ENCODE data around the gene EPAS1. TPM values are rescaled to one million over a fixed set of nuclear protein-coding genes. Genes with fewer than 3 reads are reported as not detected.

Gene EPAS1
- total RNA-seq, 1 donor from 2014 or later, result 1,419 TPM

DNA sequence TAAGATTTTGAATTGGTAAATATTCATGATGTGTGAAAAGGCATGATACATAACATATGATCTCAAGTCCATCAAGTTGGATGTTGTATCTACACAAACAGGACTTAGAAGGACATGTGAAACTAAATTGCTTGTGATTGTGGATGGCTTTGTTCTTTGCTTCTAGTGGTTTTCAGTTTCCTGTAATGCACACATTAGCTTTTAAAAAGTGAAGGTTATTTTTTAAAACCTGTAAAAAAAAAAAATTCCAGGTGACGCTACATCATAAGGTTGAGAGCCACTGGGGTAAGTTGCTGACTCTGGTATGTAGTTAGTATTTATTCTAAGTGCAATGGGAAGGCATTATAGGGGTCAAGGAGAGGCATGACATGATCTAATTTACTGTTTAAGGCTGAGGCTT lies 133.8 kb downstream of the EPAS1 start:
- TF ChIP-seq, protein P1, sequence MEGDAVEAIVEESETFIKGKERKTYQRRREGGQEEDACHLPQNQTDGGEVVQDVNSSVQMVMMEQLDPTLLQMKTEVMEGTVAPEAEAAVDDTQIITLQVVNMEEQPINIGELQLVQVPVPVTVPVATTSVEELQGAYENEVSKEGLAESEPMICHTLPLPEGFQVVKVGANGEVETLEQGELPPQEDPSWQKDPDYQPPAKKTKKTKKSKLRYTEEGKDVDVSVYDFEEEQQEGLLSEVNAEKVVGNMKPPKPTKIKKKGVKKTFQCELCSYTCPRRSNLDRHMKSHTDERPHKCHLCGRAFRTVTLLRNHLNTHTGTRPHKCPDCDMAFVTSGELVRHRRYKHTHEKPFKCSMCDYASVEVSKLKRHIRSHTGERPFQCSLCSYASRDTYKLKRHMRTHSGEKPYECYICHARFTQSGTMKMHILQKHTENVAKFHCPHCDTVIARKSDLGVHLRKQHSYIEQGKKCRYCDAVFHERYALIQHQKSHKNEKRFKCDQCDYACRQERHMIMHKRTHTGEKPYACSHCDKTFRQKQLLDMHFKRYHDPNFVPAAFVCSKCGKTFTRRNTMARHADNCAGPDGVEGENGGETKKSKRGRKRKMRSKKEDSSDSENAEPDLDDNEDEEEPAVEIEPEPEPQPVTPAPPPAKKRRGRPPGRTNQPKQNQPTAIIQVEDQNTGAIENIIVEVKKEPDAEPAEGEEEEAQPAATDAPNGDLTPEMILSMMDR (IDR thresholded peaks at IDR 0.05), result no peak
- no peaks in the 10 kb centered on the region for H3K4me1 ChIP-seq
- intact Hi-C loops (cut with DNase I), result no loop called here

GRCh38 chr2:46431481-46432235 lies 134.5 kb downstream of the EPAS1 start:
- TF ChIP-seq, protein P1 (IDR thresholded peaks at IDR 0.05), result no peak
- DNase-seq, result no peak
- H3K27ac ChIP-seq, result no peak overlapping the region
- H3K4me1 ChIP-seq, result no peaks in the 10 kb centered on the region
- no peak for ATAC-seq
- no peak overlapping the region for H3K4me3 ChIP-seq
- H3K9me3 ChIP-seq, result no peaks in the 10 kb centered on the region
- no peaks in the 10 kb centered on the region for H3K27me3 ChIP-seq (ENCODE audit: low read depth)
- no peaks in the 10 kb centered on the region for H3K36me3 ChIP-seq
- intact Hi-C loops (cut with DNase I), result no loop called here

More for the DNA sequence above, 133.8 kb downstream of the EPAS1 start:
- Histone ChIP-seq H3K9me3 (no peaks in the 10 kb centered on the region), H3K27me3 (ENCODE audit: low read depth) (no peaks in the 10 kb centered on the region), H3K27ac (no peak overlapping the region), H3K4me3 (no peak overlapping the region), H3K36me3 (no peaks in the 10 kb centered on the region)
- no peak for ATAC-seq
- DNase-seq, result no peak

DNA sequence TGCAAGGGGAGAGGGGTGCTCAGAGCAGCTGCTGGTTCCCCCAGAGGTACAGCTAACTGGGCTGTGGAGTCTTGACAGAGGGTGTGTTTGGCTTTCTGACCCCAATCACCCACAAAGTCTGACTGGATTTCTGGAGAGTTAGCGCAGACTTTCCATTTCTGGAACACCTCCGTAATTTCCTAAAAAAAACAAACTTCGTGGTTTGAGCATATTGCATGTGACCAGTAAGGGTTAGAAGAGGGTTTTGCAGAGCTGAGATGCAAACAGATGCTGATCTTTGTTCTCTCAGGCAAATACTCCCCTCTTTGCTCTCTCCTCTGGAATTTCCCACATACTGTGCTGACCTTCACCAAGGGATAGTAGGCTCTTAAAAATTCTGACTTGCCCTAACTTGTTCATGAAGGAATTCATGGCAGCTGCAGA lies 137.7 kb downstream of the EPAS1 start:
- intact Hi-C loops (cut with DNase I), result no loop called here
- Histone ChIP-seq H3K27ac (no peak overlapping the region), H3K4me3 (no peak overlapping the region), H3K27me3 (ENCODE audit: low read depth) (no peaks in the 10 kb centered on the region), H3K9me3 (no peaks in the 10 kb centered on the region), H3K4me1 (no peaks in the 10 kb centered on the region), H3K36me3 (no peaks in the 10 kb centered on the region)
- ATAC-seq, result peak in 1 of 2 donors; percentile 39
- no peak for DNase-seq
- TF ChIP-seq, protein P1 (IDR thresholded peaks at IDR 0.05), result no peak

GRCh38 chr2:46435353-46435752 lies 138.1 kb downstream of the EPAS1 start:
- TF ChIP-seq, protein P1 (IDR thresholded peaks at IDR 0.05), result no peak
- Histone ChIP-seq H3K27me3 (ENCODE audit: low read depth) (no peaks in the 10 kb centered on the region), H3K9me3 (no peaks in the 10 kb centered on the region), H3K4me3 (no peak overlapping the region), H3K4me1 (no peaks in the 10 kb centered on the region), H3K27ac (no peak overlapping the region), H3K36me3 (no peaks in the 10 kb centered on the region)
- no peak for DNase-seq
- ATAC-seq, result no peak
- intact Hi-C loops (cut with DNase I), result no loop called here

DNA sequence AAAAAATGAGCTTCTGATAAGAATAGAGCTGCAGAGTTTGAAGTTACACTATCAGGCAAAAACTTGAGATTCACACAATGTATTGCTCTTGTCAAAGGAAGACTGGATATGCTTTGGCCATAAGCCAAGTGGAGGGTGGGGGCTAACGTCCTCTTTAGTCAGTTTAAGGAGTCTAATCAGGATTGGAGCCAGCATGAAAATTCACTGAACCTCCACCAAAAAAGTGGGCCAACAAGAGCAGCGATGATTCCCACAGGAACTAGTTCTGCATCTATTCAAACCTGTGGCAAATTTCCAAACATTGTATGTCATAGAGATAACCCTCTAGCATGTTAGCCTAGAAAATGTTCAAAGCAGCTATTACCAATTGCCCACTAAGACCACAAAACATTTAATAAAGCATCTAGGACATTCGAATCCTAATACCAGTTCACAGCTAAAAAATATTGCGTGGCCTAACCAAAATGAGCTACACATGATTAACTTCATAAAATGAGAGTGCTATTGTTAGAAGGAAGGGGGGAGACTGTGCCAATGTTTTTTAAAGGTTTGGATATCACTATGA lies 138.7 kb downstream of the EPAS1 start:
- TF ChIP-seq, protein P1 (IDR thresholded peaks at IDR 0.05), result no peak
- intact Hi-C loops (cut with DNase I), result no loop called here
- Histone ChIP-seq H3K4me3 (no peak overlapping the region), H3K36me3 (no peaks in the 10 kb centered on the region), H3K9me3 (no peaks in the 10 kb centered on the region), H3K4me1 (no peaks in the 10 kb centered on the region), H3K27me3 (ENCODE audit: low read depth) (no peaks in the 10 kb centered on the region), H3K27ac (no peak overlapping the region)
- no peak for ATAC-seq
- no peak for DNase-seq

Other genes starting within 250 kb of the EPAS1 start
- not detected for gene TMEM247, start 182.2 kb downstream of the EPAS1 start, total RNA-seq
- gene RHOQ, start 245.1 kb downstream of the EPAS1 start, total RNA-seq, result 88.5 TPM
- 9.5 TPM for gene ATP6V1E2, start 245.2 kb downstream of the EPAS1 start, total RNA-seq

All from lower lobe of right lung (tissue), 2 donors.